Measurements from ENCODE around the gene TMEM223. TPM values are rescaled to one million over a fixed set of nuclear protein-coding genes. Genes with fewer than 3 reads are reported as not detected.

The TMEM223 gene
- total RNA-seq, 1 experiment from 2014 or later: 22.2 TPM

DNA sequence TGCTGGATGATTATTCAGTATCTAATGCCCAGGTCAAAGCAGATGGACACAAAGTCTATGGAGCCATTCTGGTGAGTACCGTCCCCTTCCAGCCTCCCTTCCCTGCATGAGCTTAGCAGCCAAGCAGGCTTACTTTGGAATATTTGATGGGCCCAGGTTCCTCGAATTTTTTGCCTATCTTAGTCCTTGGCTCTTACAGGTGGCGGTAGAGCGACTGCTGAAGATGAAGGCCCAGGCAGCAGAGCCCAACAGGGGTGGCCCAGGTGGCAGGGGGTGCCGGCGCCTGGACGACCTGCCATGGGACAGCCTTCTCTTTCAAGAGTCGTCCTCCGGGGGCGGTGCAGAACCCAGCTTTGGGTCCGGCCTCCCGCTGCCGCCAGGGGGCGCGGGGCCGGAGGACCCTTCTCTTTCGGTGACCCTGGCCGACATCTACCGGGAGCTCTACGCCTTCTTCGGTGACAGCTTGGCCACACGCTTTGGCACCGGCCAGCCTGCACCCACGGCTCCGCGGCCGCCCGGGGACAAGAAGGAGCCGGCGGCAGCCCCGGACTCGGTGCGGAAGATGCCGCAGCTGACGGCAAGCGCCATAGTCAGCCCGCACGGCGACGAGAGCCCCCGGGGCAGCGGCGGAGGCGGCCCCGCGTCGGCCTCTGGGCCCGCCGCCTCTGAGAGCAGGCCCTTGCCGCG is 5.3 kb downstream of the TMEM223 start:
- H3K18ac ChIP-seq (ENCODE audit: insufficient read length, low read depth, low read length): no peak overlapping the region
- peaks cover 4% of the 10 kb centered on the region for H3K23me2 ChIP-seq (ENCODE audit: insufficient read length, low read depth, low read length, poor library complexity, severe bottlenecking)
- H3K9me3 ChIP-seq (ENCODE audit: control insufficient read depth, low read depth, low read length): no peaks in the 10 kb centered on the region
- H3K4me2 ChIP-seq (ENCODE audit: insufficient read depth, insufficient read length, low read length): peak overlapping the region; percentile 15
- no peak overlapping the region for H2BK120ac ChIP-seq (ENCODE audit: low read depth, low read length, poor library complexity, severe bottlenecking)
- Mint-ChIP-seq H3K4me1 (peaks cover 21 to 29% of the 10 kb centered on the region in 2 experiments), H3K27me3 (ENCODE audit: low read depth) (no peaks in the 10 kb centered on the region; the same call in 1 of the 2 replicates), H3K4me3 (peak overlapping the region; percentile 68 to 78), H3K27ac (peak overlapping the region; percentile 41 to 83 (median 74); a peak in 4 of 7 replicates), H3K9me3 (no peaks in the 10 kb centered on the region), H3K36me3 (ENCODE audit: insufficient read depth in 1 of 3, low read depth in 3 of 3) (peaks cover 25 to 71% (median 55%) of the 10 kb centered on the region in 3 experiments)
- no peak overlapping the region for H3K14ac ChIP-seq (ENCODE audit: insufficient read depth, low read length)
- no CpG with 5 or more reads among the region's 51 CpGs for WGBS (ENCODE audit: extremely low coverage, insufficient read length, low lambda C conversion rate)
- H2BK12ac ChIP-seq (ENCODE audit: insufficient read length, low read depth, low read length): no peak overlapping the region
- no peaks in the 10 kb centered on the region for H3K4me1 ChIP-seq (ENCODE audit: insufficient read depth, low read length)
- DNase-seq: peak; percentile 95
- TF ChIP-seq, protein P1, sequence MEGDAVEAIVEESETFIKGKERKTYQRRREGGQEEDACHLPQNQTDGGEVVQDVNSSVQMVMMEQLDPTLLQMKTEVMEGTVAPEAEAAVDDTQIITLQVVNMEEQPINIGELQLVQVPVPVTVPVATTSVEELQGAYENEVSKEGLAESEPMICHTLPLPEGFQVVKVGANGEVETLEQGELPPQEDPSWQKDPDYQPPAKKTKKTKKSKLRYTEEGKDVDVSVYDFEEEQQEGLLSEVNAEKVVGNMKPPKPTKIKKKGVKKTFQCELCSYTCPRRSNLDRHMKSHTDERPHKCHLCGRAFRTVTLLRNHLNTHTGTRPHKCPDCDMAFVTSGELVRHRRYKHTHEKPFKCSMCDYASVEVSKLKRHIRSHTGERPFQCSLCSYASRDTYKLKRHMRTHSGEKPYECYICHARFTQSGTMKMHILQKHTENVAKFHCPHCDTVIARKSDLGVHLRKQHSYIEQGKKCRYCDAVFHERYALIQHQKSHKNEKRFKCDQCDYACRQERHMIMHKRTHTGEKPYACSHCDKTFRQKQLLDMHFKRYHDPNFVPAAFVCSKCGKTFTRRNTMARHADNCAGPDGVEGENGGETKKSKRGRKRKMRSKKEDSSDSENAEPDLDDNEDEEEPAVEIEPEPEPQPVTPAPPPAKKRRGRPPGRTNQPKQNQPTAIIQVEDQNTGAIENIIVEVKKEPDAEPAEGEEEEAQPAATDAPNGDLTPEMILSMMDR (conservative IDR thresholded peaks at IDR 0.05): peak; percentile 97
- H3K56ac ChIP-seq (ENCODE audit: insufficient read length, low read depth, low read length): no peak overlapping the region
- no peak overlapping the region for H3K9ac ChIP-seq (ENCODE audit: extremely low read depth, insufficient read length, low read length)
- no peak overlapping the region for H4K91ac ChIP-seq (ENCODE audit: insufficient read length, low read depth, low read length)
- H3K27ac ChIP-seq (ENCODE audit: insufficient read length, low read depth, low read length): peak overlapping the region; percentile 1
- H3K27me3 ChIP-seq (ENCODE audit: insufficient read depth, low read length): no peaks in the 10 kb centered on the region
- no peaks in the 10 kb centered on the region for H3K79me1 ChIP-seq (ENCODE audit: insufficient read depth, low read depth, low read length, poor library complexity, severe bottlenecking)
- H2BK5ac ChIP-seq (ENCODE audit: insufficient read length, low read length): no peak overlapping the region
- no peak overlapping the region for H2AK5ac ChIP-seq (ENCODE audit: insufficient read length, low read length)
- H3K23ac ChIP-seq (ENCODE audit: insufficient read length, low read depth, low read length): no peak overlapping the region
- no peak overlapping the region for H4K8ac ChIP-seq (replicated peaks; ENCODE audit: insufficient read length, low read depth, low read length)
- no peak overlapping the region for H3K4ac ChIP-seq (ENCODE audit: low read depth, low read length)
- H4K20me1 ChIP-seq (ENCODE audit: control insufficient read depth, insufficient read depth, insufficient read length): no peaks in the 10 kb centered on the region
- H4K5ac ChIP-seq (ENCODE audit: insufficient read length, low read depth, low read length): no peak overlapping the region
- no peak overlapping the region for H2AFZ ChIP-seq (ENCODE audit: low read length)
- H3T11ph ChIP-seq (ENCODE audit: low read length): no peak overlapping the region
- H3K79me2 ChIP-seq (ENCODE audit: insufficient read depth, low read length): no peaks in the 10 kb centered on the region; the same call in 1 of the 2 replicates
- no peak overlapping the region for H2BK15ac ChIP-seq (ENCODE audit: low read depth, low read length)
- H2BK20ac ChIP-seq (ENCODE audit: low read depth, low read length, poor library complexity, severe bottlenecking): no peak overlapping the region

Data from H9 (cell line).